GM21723 (cell line): ENCODE measurements around the gene CDY2A.
"Not testable (repeated sequence)": the region's sequence is repeated elsewhere in the genome, so short reads cannot be mapped to it uniquely, and the experiment has no call there.

Experiments used
- ATAC-seq: cut with Tn5 transposase; IDR thresholded peaks from one replicate; pipeline ENCODE4 v1.9.1; 2021; ENCODE audit warnings: mild to moderate bottlenecking, moderate library complexity; ENCODE audit not compliant: unreplicated experiment

CDY2A gene, protein sequence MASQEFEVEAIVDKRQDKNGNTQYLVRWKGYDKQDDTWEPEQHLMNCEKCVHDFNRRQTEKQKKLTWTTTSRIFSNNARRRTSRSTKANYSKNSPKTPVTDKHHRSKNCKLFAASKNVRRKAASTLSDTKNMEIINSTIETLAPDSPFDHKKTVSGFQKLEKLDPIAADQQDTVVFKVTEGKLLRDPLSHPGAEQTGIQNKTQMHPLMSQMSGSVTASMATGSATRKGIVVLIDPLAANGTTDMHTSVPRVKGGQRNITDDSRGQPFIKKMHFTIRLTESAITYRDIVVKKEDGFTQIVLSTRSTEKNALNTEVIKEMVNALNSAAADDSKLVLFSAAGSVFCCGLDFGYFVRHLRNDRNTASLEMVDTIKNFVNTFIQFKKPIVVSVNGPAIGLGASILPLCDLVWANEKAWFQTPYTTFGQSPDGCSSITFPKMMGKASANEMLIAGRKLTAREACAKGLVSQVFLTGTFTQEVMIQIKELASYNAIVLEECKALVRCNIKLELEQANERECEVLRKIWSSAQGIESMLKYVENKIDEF

DNA sequence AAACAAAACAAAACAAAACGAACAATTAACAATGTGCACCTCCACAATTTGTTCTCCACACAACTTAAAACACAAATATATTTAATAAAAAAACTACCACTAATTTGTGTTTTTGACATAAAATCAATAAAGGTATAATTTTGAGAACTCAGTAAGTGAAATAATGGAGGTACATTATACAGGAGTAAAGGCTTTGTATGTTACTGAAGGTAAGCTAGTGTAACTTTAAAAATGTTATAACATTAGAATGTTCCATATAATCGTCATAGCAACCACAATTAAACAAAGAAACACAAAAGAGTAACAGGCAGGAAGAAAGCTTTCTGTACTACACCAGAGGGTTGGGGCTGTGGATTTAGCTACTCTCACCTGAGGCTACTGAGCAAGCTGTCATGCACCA lies at the start of gene CDY2A:
TSS of gene CDY2A (plus strand) at position 301 of the 400 bp plus-strand sequence. CDS start 328 bp downstream, outside the sequence.
- not testable (repeated sequence) for ATAC-seq

DNA sequence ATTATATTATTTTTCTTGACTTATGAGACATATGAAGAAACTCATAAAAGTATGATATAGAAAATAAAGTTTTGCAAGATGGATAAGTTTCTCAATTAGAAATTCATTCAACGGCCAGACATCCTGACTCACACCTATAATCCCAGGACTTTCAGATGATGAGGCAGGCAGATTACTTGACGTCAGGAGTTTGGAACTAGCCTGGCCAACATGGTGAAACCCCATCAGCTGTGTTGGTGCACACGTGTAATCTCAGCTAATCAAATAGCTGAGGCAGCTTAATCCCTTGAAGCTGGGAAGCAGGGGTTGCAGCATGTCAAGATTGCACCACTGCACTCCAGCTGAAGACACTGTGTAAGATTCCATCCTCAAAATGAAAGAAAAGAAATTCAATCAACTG lies 28.0 kb upstream of the CDY2A start:
- ATAC-seq = not testable (repeated sequence)

DNA sequence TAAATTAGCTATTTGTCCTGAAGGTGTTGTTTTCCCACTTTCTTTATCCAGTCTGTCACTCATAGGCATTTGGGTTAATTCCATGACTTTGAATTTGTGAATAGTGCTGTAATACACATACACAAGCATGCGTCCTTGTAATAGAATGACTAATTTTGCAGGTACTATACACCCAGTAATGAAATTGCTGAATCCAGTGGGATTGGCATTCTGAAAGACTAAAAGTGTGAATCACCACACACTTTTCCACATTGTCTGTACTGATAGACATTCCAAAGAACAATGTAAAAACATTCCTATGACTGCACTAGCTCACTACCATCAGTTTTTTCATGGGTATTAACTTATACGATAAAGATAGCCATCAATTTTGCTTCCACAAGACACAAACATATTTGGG lies 27.3 kb upstream of the CDY2A start:
- not testable (repeated sequence) for ATAC-seq

DNA sequence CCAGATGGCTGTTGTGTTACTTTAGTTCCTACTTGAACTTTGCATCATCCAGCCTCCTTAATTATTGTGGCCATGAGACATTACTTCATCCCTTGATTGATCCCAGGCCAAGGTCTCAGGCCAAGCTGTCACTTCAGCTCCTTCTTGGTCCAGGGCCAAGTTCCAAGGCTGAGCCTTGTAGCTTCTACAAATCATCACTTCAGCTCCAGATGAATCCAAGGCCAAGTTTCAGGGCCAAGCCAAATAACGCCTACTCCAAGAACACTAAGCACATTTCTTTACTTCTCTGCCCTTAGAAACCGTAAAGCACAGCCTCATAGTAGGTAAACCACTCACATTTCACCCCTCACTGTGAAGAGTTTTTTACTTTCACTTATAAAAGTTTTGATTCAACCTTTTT lies 1.7 kb upstream of the CDY2A start:
- ATAC-seq = not testable (repeated sequence)

DNA sequence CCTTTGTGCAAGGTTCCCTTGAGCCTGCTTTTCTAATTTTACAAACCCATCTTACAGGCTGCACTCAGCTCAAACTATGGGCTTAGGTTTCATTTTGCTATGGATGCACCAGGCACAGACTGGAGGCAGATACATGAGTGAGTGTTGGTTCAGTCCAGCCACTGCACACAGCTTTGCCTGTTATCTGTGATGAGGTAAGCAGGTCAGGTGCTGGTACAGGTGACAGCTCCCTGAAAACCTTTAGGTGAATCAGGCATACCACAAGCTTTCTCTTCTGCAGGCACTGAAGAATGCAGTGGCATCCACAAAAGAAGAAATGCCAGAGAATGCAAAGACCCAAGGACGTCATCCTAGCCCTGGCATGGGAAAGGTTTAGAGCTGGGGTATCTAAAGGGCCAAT lies 3.3 kb downstream of the CDY2A start:
- ATAC-seq = not testable (repeated sequence)

DNA sequence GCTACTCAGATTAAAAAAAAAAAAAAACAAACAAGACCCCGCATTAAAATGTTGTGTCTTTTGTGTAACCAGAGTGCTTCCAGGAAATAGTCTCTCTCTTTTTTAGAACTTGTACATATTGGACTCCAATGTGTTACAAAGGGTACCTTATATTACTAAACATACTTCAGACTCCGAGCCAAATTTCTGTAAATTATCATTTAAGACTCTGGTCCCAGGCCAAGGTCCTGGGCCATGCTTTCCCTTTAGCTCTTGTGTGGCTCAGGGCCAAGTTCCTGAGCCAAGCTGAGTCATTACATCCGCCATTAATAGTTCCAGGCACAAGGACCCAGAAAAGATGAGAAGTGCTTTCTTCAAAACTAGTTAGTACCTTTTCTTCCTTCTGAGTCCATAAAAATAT lies 4.6 kb downstream of the CDY2A start:
- ATAC-seq = not testable (repeated sequence)

DNA sequence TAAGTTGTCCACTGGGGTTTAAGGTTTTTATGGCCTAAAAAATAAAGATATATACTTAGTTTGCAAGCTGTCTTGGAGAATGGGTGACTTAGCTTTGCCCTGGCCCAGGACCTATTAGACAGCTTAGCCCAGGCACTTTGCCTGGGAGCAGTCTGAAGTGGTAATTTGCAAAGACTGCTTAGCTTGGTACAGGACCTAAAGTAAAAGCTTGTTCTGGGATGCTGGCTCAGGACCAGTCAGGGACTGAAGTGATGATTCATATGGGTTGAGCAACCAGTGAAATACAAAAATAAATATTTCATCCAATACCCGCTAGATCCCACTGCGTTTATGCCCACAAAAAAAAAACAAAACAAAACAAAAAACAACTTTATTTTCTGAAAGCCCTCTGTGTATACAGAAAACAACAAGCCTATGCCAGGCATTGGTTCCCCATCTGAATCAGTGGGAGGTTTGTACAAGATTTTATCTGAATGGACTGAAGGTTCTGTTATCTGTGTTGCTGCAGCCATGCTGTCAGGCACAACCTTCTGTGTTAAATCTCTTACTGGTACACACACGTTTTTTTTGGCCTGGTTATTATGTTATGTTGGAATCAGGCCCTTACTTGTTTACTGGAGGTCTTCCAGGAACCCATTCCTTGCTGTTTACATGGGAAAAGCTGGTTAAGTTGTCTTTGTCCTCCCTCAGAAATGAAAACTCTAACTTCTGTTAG lies 8.7 kb downstream of the CDY2A start:
- not testable (repeated sequence) for ATAC-seq

DNA sequence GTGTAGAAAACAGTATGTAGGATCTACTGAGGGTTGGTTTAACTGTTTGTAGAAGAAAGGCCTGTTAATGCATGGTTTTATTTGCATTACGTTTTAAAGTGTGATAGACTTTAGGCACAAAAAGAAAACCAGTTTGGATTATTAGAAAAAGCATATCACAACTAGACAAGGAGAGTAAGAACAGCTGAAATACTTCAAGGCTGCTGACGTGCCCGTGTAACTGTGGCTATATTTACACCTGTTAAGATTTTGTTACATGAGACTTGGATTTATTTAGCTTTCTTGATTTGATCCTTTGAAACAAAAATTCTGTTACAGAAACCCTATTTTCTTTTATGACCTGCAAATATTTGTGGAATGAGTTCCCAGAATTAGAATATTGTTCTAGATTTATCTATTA lies 9.3 kb downstream of the CDY2A start:
- ATAC-seq = not testable (repeated sequence)

DNA sequence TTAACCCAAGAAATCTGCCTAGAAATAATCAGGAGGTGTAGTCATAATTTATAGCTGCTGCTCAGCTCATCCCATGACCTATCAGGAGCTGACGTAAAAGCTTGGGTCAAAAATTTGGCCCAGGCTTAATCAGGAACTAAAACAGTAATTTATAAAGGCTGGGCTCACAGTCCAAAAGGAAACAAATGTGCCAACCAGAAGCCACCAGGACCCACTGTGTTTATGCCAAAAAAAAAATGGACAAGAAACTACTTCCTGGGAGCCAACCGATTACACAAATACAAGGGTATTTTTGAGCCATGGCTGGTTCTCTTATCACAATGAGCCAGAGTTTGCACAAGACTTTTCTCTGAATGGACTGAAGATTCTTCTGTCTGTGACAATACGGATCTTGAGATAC lies 19.4 kb downstream of the CDY2A start:
- ATAC-seq = not testable (repeated sequence)

DNA sequence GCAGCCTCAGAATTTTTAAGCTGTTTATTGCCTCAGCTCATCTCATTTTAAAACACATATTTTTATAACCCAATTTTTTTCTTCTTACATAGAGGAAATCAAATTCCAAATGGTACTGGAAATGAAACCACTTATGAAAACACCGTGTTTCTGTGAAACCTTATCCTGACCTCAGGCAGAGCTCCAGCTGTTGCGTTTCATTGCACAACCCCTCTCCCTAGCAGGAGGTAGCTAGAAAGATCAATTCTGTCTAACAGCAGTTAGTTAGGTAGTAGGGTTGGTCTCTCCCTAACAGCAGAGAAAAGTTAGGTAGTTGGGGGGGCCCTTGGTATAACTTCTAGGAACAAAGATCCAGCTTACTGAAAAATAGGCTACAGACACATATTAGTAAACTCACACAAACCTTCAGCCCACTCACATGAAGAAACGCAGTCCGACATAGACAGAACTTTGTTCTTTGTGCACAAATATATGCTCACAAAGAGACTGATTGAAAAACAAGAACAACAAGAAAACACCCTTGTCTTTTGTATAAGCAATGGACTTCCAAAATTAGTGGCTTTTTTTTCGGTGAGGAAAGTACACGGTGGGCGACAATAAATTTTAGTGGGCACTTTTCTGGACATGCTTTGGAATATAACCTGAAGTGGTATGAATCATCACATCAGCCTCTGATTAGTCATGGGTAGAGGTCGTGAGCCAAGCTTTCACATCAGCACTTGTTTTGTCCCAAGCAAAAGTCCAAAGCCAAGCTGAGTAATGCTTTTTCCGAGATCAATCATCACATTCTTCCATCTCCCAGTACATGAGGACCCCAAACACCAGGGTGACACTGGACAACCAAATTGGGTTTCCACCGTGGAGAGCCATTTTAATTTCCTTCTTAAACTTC lies 22.8 kb downstream of the CDY2A start:
- ATAC-seq = not testable (repeated sequence)

DNA sequence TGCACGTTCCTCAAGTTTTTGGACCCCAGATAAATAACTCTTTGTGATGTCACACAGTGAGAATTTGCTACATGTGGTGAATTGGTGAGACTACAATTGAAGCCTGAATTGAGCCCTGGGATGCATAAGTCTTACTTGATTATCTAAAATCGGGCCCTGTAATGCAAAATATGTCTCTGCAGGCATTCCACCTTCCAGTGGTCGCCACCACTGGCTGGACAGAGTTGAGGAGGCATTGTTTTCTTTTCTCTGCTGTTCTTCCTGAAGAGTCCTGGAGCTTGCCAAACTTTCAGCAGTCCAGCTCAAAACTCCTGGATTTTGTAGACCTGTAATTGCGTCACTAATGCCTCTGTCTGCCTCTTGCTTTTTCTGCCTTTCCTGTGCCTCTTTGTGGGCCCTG lies 23.5 kb downstream of the CDY2A start:
- not testable (repeated sequence) for ATAC-seq

DNA sequence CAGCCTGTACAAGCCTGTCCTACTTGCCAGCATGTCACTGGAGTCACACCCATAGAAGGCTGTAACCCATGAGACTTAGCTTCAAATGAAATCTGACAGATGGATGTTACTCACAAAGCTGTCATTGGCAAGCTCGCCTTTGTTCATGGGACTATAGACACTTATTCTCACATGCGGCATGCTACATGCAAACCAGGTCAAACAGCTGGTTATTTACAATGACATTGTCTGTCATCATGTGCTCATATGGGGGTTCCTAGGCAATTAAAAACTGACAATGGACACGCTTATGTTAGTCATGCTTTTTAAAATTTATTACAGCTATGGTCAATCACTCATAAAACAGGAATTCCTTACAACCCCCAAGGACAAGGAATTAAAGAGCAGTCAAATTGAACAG lies 30.9 kb downstream of the CDY2A start:
- not testable (repeated sequence) for ATAC-seq

DNA sequence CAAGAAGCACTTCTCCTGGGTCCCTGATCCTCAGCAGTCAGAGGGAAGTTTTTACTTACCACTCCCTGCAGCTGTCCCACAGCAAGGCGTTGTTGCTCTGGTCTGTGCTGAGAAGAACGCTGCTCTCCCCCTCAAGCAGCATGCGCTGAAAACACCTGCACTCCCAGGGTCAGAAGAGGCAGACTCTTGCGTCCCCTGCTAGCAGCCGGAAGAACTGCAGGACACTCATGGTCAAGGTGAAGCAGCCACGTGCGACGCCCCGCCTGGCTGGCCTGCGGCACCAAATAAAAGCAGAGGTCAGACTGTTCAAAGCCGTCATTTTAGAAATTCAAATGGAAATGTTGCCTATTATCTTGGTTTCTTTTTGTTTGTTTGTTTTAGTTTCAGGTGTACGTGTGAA lies 47.9 kb downstream of the CDY2A start:
- not testable (repeated sequence) for ATAC-seq
